Hepatic stellate cell (primary cell): ENCODE results near the gene ADAMTS7.
"Not testable (repeated sequence)": the region's sequence is repeated elsewhere in the genome, so short reads cannot be mapped to it uniquely, and the experiment has no call there.

ENCODE experiments used
- DNase-seq: peaks from one replicate; pipeline ENCODE4 v3.0.0; 2011; ENCODE audit warnings: low spot score

Gene ADAMTS7

DNA sequence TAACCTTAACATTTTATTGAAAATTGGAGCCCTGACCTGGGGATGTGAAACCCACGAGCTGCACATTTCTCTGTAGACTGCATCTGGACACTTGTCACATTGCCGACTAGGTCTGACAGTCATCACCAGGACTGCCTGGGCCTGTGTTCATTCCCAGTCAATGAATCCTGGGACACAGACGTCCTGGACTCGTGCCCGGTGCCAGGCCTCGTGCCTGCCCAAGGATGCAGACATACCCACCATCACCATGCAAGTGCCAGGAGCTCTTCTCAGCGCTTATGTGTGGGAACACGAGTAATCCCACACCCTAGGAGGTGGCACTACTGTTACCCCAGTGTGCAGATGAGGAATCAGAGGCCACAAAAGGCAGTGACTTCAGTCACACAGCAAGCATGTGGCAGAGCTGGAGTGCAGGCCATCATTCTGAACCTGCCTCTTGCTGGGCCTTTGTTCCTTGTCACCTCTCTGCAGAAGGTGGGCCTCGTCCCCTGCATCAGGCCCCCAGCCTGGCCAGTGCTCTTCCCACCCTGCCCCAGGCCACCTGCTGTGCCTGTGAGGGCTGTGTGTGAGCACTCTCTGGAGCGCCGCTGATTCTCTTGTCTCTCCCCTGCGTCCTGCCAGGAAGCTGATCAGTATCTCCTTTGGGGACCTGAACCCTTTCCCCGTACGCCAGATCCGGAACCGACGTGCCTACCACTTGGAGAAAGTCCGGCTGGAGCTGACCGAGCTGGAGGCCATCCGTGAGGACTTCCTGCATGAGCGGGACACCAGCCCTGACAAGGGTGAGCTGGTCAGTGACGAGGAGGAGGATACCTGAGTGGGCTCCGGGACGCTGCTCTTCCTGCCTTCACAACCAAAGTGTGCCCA lies 58.5 kb downstream of the ADAMTS7 start:
- no peak for DNase-seq

DNA sequence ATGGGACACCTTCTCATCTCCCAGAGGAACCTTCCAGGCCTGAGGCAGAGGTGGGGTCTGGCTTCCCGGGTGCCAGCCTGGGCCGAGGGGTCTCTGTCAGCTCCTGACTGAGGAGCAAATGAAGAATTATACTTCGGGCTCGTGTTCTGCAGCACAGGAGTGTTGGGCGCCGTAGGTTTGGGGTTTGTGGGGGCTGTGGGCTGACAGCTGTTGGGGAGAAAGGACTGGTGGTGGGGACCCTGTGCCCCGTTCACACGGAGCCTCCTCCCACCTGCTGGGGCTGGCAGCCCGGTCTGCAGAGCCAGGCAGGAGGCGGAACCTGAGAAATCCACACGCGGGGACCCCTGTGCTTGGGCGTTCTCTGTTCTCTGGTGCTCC lies 59.7 kb downstream of the ADAMTS7 start:
- no peak for DNase-seq

DNA sequence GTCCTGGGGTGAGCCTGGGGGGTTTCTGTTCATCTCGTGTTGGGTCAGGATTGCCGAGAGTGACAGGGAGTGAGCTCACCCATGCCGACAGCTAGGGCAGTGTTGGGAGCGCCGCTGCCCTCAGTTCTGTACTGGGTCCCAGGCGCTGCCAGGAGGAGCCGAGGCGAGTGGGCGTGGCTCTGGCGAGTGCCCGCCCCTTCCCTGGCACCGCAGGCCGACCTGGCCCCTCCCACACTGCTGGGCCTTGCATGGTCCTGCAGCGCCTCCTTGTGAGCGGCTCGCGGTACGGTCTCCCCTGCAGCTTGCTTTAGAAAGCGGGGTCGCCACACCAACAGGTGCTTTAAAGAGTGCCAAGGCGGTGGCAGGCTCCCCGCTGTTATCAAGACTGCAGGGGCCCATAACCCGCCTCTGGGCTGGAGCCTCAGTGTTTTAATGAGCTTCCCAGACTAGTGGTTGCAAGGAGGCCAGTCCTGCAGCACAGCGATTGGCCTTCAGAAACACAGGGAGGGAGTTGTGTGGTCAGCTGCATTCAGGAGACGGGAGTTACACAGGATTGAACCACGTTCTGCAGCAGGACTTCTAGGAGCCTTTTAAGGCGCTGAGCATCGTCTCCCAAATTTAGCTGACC lies 60.2 kb downstream of the ADAMTS7 start:
- DNase-seq: peak; percentile 83

- DNase-seq: no peak
Measured at GRCh38 chr15:78750566-78750965, 60.7 kb downstream of the ADAMTS7 start.

- no peak for DNase-seq
Measured at GRCh38 chr15:78749831-78750230, 61.4 kb downstream of the ADAMTS7 start.

GRCh38 chr15:78747877-78748276 lies 63.4 kb downstream of the ADAMTS7 start:
- not testable (repeated sequence) for DNase-seq

GRCh38 chr15:78741674-78742073 lies 69.6 kb downstream of the ADAMTS7 start:
- not testable (repeated sequence) for DNase-seq

DNA sequence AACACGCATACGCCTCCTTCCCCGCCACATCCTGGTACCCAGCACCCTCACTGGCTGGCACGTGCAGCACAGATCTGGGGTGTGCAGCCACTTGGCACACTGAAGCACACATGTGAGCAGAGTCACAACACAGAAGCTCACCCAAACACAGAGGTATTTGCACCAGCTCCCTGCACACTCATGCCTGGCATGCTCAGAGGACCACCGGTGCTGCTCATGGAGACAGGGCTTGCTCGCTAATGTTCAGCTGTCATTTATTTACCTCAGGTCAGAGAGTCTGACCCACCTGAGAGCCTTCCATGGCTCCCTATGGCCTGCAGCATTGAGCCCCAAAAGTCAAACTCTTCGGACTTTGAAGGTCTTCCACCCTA lies 70.4 kb downstream of the ADAMTS7 start:
- no peak for DNase-seq

GRCh38 chr15:78739996-78740903 lies 71.0 kb downstream of the ADAMTS7 start:
- no peak for DNase-seq

DNA sequence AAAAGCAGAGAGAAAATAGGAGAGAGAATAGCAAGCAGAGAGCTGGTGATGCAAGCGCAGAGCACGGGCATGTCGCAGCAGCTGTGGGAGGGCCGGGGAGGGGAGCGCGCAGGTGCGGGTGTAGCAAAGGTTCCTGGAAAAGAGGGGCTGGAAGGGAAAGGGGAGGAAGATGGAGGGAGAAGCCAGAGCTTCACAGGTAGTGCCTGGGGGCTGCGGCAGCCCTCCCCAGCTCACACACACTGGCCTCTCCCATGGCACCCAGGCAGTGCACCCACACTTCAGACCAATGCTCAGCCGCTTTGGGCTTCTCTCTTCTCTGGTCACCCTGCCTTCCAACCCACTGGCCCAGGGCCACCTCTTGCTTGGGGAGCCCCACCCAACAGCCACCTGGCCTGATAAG lies 72.1 kb downstream of the ADAMTS7 start:
- no peak for DNase-seq

DNA sequence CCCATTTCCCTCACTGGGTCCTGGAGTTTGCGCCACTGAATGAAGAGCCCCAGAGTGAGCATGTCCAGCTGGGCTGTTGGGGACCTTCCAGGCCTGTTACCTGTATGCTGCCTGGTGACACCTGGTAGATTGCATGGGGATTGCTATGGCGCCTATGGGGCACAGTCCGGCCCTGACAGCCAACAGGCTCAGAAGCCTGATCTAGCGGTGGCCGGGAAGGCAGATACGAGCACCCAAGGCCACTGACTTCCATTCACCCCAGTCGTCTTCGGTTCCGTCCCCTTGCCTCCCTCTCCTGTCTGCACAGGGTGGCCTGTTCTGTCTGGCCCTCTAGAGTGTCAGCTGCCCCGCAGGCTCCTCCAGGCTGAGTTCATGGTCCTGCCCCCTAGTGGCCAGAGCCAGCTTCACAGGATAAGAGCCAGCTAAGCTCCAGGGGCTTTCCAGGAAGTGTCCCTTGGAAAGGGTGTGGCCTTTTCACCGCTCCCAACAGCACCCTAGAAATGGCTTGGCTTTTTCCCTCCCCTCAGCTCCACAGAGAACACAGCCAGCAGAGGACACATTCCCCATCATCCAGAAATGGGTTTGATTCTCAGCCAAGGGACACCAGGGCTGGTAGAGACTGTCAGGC lies 73.2 kb downstream of the ADAMTS7 start:
- DNase-seq: not testable (repeated sequence)

GRCh38 chr15:78737187-78737820 lies 74.0 kb downstream of the ADAMTS7 start:
- DNase-seq: no peak

DNA sequence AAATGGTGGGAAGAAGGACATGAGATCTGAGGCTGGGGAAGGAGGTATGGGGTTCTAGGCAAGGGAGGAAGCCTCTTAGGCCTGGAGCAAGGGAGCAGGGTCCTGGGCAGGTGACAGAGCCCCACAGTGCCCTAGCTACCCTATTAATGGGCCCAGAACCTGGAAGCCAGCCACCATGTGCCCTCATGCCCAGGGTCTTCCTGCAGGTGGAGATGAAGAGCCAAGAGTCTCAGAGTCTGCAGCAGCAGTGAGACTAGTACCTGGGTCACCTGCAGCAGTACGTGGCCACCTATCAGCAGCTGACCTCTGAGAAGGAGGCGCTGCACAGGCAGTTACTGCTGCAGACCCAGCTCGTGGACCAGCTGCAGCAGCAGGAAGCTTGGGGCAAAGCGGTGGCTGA lies 75.0 kb downstream of the ADAMTS7 start:
- not testable (repeated sequence) for DNase-seq

DNA sequence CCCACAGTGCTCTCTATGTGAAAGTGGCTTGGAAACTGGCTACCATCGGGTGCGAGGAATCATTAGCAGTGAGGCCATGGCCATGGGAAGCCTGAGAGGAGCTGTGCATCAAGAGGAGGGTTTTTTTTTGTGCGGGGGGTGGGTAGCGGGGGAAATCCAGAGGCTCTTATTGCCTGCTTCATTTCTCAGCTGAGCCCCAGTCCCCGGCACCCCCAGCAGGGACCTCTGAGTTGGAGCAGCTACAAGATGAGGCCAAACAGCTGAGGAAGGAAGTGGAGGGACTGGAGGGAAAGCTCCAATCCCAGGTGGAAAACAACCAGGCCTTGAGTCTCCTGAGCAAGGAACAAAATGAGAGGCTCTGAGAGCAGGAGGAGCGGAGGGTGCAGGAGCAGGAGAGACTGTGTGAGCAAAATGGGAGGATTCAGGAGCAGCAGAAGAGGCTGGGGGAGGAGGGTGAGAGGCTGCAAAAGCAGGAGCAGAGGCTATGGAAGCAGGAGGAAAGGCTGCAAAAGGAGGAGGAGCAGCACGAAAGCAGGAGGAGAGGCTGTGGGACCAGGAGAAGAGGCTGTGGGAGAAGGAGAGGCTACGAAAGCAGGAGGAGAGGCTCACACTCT lies 76.7 kb downstream of the ADAMTS7 start:
- DNase-seq: no peak

DNA sequence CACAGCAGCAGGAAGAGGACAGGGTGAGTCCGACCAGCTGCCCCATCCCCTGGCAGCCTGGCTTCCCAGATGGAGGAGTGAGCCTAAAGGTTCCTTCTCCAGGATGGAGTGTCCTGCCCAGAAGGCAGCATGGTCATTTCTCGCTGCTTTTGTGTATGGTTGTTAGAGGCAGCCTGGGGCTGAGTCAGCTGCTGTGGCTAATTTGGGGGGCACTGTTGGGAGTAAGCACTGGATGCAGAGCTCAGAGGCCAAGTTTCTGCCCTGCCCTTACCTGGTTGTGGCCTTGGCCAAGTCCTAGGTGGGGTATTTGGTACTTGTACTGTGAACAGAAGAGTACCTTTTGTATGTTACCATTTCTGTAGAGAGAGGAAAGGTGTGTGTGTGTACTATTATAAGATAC lies 78.6 kb downstream of the ADAMTS7 start:
- DNase-seq: no peak

DNA sequence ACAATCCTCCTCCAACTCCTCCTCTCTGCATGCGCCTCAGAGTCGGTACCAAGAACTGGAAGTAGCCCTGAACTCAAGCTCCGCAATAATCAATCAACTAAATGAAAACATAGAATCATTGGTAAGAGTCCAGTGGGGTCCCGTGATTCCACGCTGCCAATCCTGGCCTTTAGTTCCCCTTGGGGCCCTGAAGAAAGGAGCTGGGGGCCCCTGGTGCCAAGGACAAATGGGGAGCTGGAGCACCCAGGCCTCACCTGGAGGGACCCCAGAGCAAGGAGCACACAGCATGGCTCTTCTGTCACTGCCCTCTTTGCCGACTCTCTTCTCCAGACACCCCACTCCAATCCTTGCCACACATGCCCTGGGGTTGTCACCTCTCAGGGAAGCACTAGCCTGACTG lies 80.3 kb downstream of the ADAMTS7 start:
- DNase-seq: no peak

DNA sequence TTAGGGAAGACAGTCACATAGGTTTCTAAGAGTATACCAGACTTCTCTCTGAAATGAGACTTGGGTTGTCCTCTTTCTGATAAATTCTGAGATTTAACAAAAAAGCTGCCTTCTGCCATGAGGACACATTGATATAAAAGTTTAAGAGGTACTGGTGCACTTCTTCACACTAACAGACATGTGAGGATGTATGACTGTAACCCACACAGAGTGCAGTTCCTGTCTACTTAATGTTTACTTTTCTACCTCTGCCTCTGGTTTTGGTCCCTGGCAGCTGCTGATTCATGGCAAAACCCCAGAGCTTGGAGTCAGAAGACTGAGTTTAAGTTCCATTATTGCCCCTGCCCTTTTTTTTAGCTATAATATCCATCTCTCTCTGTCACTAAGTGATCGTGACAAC lies 82.8 kb downstream of the ADAMTS7 start:
- not testable (repeated sequence) for DNase-seq

DNA sequence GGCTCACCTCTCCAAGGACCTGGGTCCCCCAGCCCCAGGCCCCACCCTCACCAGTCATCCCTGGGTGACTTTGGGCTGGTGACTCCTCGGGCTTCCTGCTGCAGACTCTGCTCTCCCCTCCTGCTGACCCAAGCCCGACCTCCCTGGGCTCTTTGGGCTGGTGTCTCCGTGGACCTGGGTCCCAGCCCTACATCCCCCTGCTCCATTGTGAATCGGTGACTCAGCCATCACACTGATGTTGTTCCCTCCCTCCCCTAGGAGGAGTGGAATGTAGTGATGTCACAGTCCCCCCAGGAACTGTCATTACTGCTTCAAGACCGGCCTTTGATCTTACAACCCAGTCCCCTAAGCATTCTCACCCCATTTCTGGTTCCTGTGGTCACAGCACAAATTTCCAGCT lies 83.7 kb downstream of the ADAMTS7 start:
- DNase-seq: peak; percentile 31

DNA sequence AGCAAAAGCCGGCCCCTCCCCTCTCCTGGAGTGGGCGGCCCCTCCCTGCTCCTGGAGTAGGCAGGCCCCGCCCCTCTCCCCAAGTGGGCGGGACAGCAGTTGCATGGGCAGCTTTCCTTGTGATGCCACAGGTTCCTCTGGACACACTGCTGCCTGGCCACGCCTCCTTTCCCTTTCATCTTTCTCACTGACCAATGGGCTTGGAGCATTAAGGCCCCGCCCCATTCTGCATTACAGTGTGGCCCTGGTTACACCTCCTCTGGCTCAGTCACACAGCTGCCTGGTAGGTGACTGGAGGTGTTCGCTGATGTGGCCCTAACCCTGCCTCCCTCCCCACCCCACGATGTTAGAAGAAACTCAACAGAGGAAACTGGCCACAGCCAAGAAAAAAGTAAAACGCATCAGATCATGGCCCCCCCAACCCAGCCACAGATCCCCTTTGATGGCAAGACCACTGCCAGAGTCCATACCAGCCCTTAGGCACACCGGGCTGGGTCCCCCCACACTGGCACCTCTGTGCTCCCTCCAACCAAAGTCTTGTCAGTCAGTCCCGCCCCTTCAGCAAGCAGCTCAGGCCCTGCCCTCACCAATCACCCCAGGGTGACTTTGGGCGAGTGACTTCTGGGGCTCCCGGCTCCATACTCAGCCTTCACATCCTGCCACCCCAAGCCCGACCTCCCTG lies 84.3 kb downstream of the ADAMTS7 start:
- DNase-seq: no peak

- not testable (repeated sequence) for DNase-seq
Measured at GRCh38 chr15:78719819-78720450, 91.3 kb downstream of the ADAMTS7 start.
